AG08396 (cell line): Measurements from ENCODE around the gene NKX6-2.
"Not testable (repeated sequence)": the region's sequence is repeated elsewhere in the genome, so short reads cannot be mapped to it uniquely, and the experiment has no call there.

ENCODE experiments used
- DNase-seq: peaks from one replicate; pipeline ENCODE4 v3.0.0; 2012; ENCODE audit warnings: low spot score, mixed read lengths

Gene NKX6-2

DNA sequence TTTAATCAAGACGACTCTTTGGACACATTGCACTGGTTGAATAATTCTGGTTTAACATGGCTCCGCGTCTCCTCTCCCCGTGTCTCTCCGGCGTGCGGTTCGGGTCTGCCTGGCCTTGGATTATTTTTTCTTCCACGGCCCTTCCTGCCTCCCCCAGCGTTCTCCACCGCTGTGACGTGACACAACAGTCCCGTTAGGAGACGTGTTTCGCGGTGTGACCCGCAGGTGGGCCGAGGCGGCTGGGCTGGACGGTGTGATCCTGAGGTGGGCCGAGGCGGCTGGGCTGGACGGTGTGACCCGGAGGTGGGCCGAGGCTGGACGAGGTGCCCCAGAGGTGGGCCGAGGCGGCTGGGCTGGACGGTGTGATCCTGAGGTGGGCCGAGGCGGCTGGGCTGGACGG is 12.0 kb upstream of the NKX6-2 start:
- not testable (repeated sequence) for DNase-seq

DNA sequence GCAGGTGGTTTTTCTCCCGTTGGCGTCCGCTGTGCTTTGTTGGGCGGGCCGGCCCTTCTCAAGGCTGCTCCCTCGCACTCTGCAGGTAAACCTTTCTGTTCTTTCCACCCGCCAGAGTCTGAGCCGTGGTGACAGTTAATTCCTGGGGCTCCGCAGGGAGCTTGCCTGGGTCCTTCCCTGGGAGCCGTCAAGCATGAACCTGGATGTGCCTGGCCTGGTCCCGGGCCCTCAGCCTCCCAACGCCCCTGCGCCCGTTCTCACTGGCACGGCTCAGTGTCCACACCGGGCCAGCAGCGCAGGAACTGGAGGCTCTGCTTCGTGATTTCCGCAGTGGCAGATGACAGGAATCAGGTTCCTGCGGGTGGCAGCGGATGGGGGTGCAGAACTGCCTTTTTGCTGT is 10.9 kb upstream of the NKX6-2 start:
- no peak for DNase-seq

DNA sequence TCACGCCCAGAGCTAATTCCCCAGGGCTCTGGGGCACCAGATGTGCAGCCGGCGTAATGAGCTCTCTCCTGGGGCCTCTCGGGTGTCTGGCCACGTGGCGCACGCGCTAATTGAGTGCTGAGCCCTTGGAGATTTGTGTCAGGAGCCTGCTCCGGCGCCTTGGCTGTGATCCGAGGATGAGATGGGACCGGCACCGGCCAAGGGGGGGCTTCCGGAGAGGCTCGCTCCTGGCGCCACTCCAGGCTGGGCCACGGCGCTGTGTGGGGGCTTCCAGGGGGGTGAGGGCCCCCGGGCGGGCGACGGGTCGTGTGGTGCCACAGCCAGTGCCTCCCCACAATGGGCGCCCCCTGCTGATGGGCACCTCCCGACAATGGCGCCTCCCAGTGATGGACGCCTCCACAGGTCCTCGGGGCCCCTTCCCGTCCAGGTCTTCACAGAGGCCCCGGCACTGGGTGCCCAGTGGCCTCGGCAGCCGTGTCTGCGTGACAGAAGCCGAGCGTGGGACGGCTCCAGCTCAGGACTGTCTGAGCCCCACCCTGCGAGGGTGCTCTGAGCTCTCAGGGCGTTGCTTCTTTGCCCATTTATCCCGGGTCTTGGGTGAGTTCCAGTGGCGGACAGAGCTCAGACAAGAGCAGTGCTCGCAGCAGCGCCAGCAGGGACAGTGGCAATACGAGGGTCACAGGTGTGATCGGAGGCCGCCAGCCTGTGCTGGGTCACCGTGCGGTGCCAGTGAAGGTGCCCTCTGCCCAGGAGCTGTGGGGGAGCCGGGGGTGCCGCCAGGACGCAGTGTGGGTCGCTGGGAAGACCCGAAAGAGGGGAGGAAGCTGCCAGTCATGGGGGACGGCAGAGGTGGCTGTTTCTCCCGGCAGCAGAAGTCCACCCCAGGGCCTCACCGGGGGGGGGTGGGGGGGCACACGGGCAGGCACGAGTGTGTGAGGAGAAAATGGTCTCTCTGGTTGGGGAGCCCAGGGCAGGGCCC is 8.2 kb upstream of the NKX6-2 start:
- DNase-seq, result no peak

DNA sequence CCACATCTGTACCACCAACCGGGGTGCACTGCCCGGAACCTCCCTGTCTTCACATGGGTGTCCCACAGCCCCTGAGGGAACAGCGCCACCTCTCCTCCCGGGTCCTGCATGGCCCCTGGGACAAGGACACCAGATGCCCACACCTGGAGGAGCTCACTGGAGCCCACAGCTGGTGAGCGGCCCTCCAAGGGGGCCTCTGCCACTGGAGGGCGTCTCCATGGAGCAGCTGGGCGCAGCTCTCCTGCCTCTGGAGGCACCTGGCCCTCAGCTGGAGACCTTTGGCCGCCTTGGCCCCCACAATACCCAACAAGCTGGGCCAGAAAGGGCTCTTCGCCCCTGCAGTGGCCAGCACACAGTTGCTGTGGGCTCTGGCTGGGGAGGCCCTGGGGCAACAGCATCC is 7.3 kb upstream of the NKX6-2 start:
- no peak for DNase-seq

DNA sequence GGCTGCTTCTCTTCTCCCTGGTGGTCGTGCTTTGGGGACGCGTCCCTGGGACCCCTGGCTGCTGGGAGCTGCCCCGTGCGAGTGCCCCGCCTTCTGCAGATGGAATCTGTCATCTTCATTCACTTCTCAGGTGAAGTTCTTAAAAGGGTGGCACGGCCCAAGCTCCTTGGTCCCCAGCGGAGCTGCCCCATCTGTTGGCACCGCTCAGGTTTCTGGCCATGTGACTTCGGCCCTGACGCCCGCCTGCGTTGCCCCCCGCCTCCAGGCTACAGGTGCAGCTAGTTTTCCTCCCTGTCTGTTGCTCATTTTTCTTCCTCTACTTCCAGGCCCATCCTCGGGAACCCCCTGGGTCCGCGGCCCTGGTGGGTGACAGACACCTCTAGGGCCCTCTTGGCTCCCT is 6.8 kb upstream of the NKX6-2 start:
- DNase-seq, result no peak

DNA sequence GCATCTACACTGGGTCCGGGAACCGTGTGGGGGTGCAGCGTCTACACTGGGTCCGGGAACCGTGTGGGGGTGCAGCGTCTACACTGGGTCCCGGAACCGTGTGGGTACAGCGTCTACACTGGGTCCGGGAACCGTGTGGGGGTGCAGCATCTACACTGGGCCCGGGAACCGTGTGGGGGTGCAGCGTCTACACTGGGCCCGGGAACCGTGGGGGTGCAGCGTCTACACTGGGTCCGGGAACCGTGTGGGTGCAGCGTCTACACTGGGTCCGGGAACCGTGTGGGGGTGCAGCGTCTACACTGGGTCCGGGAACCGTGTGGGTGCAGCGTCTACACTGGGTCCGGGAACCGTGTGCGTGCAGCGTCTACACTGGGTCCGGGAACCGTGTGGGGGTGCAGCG is 6.2 kb upstream of the NKX6-2 start:
- DNase-seq, result not testable (repeated sequence)

DNA sequence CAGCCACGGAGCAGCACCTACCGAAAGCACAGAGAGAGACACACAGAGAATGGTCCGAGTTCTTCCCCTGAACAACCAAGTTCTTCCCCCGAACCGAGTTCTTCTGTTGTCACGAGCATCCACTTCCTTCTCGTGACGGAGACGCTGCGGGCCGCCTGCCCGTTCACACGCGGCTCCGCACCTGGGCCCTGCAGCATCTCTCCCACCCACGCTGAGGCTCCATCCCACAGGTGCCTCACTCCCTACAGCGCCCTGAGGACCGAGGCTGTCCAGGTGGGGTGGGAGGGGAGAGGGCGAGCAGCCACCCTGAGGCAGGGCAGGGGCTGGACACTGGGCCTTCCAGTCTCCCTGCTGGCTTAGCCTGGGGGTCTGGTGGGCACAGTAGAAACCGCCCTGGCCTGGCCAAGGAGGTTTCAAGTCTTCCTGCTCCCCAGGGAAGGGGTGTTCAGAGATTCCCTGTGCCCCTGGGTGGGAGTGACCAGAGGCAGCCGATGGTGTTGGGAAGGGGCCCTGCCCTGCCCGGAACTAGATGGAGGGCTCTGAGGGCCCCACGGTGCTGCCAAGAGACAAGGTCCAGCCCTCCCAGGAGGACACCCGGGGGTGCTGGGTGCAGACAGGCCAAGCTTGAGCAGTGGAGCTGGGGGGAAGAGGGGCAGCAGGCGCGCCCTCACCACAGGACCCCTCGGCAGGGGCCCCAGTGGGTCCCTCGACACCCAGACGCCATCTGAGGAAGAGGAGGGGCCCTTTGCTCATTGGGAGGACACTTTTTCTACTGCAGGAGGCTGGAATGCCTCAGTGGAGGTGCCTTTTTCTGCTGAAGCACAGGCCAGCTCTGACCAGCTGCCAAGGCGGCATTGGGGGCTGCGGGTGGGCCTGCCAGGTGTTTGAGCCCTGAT is 5.2 kb upstream of the NKX6-2 start:
- DNase-seq, result no peak

DNA sequence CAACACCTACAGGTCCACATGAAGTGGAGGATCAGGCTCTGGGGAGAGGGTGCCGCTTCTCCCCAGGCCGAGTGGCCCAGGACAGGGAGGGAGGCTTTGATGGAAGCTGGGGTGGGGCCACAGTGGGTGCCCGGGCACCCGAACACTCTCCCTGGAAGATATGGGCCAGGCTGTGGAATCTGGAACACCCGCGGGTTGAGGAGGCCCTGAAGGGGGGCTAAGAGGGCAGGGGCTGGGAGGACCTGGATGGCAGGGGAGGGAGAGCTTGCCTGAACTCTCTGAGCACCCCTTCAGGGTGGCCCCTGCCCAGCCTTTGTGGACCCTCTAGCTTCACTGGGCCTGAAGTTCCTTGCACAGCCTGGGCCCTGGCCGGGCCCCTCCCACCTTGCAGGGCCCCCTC is 4.5 kb upstream of the NKX6-2 start:
- DNase-seq, result no peak

DNA sequence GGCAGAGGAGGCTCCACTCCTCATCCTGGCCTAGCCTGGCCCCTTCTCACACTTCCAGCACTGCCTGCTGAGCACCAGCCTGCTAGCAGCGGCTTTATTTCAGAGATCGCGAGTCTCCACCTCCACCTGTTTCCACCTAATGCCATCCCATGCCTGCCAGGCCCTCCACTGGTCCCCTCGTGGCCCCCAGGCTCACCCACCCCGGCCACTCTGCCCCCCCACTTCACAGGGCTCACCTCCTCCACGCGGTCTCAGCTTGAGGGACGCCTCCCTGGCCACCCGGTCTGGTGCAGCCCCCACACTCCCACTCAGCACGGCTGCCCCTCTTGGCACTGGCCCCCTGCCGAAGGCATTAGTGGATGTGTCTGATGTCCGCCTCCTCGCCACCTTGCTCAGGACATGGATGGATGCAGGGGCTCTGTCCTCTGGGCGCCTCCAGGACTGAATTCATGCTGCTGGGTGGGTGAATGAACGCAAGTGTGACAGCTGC is 3.8 kb upstream of the NKX6-2 start:
- DNase-seq, result no peak

DNA sequence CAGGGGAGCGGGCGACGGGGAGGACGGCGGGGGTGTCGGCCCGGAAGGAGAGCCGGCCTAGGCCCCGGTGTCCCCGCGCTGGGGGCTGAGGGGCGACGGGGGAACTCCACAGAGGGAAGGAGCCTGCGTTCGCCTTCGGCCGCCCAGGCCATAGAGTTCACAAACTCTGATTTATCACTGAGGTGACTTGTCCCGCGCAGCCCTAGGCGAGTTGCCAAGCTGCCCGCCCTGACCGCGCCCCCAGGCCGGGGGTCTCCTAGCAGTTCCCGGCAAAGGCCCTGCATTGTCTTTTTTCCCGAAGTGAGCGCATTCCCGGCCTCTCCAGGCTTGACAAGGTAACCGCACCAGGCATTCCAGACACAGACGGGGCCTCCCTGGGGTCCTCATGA is 2.9 kb upstream of the NKX6-2 start:
- no peak for DNase-seq

DNA sequence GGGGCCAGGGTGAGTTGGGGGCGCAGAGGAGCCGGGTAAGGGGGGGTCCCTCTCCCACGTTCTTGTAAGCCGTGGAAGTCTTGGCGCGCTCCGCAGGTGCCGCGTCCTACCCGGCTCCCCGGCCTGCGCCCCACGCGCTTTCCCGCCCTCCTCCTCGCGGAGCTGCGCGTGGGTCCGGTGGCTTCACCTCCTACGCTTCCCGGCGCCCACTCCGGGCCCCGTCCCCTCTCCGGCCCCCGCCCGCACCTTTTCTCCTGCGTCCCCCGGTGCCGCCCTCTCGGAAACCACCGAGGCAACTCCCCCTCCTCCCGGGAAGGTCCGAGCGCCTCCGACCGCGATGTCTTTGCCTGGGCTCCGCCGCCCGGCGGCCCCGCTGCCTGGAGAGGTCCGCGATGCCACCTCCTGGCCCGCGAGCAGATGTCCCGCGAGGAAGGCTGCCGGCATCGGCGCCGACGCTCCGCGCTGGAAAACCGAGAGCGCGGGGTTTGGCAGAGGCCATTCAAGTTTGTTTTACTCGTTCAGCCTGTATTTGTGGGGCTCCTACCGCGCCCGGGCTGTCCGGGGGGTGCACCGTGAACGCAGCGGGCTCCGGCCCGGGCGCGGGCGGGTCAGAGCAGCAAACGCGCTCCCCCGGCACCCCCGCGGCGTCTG is 2.4 kb upstream of the NKX6-2 start:
- DNase-seq, result peak; percentile 79

DNA sequence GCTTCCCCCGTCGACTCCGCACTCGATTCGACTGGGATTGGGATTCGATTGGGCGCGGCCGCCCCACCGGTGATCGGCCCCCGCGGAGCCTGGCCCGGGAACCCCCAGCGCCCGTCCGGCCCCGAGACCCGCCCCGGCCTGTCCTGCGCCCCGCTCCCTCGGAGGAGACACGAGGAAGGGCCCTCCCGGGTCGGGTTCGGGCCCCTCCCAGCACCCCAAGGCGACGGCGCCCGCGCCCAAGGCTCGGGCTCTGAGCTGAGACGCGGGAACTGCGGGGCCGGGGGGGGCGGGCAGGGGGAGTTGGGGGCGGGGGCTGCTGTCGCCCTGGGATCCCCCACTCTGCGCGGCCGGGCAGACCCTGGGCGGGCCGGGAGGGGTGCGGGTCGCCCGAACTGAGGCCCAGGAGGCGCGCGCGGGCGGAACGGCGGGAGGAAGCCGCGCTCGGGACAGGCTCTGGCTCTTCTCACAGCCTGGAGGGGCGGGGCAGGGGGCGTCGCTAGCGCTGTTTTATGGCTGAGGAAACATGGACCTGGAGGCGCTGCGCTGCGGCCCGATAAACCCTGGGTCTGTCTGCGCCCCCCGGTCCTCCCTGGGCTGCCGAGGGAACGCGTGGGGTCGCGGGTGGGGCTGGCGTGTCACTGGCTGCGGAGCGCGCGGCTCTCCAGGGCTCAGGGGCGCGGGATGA is 1.7 kb upstream of the NKX6-2 start:
- no peak for DNase-seq

DNA sequence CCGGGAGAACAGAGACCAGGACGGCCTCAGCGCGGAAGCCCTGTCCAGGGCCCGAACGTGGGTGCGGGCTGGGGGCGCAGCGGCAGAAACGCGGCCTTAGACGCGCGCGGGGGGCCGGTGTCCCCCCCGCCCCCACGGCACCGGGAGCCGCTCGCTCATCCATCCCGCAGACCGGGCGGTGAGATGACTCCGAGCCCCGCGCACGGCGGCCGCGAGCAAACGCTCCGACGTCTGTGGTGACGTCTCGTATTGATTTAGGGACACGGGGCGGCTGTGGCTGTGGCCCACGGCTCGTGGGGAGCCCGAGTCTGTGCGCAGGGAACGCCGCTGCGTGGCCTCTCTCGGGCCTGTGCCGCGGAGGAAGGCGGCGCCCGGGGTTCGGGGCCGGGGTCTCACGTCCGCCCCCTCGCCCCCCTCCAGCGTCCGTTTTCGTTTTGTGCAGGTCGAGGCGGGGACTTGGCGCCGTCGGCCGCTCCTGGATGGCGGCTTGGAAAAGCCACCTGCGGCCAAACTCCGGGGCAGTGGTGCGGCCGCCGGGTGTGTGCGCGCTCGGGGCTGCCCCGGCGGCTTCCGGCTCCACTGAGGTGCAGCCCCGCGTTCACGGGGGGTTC is 1.0 kb upstream of the NKX6-2 start:
- DNase-seq, result no peak

DNA sequence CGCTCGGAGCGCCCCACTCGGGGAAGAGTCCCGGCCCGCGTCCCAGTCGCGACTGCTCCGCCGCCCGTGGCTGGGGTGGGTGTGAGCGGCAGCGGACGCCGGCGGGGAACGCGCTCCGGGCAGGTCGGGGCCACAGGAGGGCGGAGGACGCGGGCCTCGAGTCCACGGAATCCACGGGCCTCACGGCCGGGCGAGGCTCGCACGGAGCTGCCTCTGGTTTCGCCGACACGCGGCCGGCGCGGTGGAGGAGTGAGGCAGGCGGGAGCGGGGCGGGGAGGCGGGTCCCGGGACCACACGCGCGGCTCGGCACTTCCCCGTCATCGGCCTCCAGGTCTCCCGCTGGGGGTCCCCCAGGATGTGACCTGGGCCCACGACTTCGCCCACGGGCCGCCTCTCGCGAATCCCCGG is 533 bp upstream of the NKX6-2 start:
- no peak for DNase-seq

DNA sequence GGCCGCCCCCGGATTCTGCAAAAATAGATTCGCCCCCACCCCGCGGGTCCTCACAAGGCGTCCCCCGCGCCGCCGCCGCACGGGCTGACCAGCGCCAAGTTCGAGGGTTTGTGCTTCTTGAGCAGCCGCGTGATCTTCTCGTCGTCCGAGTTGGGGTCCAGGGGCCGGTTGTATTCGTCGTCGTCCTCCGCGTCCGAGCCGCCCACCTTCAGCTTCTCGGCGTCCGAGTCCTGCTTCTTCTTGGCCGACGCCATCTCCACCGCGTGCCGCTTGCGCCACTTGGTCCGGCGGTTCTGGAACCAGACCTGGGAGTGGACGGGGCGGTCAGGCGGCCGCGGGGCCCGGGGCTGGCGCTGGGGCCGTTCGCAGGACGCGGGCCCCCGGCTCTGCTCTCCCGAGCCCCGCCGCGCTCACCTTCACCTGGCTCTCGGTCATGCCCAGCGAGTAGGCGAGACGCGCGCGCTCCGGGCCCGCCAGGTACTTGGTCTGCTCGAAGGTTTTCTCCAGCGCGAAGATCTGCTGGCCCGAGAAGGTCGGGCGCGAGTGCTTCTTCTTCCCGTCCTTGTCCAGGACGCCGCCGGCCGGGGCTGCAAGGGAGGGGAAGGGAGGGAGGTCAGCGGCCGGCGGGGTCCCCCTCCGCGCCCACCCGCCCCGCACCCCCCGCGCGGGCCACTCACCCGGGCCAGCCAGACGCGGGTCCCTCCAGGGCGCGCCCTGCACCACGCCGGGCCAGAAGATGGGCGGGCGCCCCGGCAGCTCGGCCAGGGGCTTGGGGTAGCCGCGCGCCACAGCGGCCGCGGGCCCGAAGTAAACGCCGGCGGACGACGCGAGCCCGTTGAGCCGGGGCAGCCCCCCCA is 853 bp downstream of the NKX6-2 start:
- DNase-seq, result no peak

DNA sequence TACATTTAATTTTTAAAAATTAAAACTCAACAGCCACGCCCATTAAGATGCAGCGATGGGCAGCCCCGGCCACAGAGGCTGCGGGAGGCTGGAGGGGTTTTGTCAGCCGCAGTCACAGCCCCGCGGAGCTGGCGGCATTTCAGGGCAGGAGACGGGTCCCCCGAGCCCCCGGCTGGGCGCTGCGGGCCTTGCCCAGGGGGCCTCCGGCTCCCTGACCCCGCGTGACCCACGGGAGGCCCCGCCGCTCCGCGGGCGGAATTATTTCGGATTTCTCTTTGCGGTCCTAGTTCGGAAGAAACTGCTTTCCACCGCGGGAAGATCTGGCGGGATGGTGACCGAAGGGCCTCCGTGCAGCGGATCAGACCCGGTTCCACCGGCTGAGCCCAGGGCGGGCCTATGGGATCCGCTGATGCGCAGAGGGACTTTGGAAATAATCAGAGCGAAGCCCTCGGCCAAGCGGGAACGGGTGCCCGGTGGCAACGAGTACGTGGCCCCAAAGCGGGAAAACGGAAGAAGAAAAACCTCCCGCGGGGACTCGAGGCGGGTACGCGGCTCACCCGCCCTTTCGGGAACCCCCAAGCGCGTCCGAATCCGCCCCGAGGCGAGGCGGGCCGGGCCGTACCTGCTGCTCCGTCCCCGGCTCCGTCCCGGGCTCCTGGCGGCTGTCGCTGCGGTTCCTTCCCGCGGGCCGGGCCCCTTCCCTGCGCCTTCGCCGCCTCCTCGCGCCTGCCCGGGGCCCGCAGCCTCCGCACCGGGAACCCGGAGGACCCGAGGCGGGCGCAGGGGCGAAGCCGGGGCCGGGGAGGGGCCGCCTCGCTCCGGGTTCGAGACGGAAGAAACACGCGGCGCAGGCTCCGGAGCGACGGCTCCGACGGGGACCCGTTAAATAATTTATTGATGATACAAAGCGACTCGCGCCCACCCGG is 1.7 kb downstream of the NKX6-2 start:
- no peak for DNase-seq

DNA sequence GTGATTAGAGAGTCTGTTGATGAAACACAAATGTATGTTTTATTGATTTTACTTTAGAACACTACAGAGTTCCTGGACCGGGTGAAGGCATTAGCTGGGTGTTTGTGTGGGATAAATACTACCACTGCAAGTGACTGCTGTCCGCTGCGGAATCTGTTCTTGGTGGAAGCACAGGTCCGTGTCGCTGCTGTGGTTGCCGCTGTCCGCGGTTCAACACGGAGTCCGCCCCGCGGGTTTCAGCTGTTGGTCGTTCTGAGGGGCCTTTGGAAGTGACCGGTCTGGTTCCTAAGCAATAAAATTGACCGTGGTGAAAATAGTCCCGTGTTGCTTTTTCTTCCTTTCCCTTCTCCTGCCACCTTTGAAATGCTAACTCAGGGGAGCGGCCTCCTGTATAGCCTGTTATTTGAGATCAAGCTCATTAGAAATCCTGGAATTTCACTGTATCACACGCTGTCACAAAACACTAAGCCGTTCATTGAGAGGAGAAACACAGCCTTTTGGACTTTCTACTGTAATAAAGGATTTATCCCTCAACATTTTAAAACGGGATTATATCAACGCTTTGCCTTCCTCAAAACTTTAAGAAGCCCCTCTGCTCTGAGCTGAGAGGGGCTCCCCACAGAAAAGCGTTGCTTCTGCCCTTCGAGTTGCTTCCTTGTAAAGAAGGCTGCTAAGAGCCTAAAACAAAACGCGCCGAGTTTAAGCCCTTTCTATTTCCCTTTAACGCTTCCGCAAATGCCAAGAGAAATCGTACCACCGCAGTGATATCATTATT is 2.6 kb downstream of the NKX6-2 start:
- no peak for DNase-seq

DNA sequence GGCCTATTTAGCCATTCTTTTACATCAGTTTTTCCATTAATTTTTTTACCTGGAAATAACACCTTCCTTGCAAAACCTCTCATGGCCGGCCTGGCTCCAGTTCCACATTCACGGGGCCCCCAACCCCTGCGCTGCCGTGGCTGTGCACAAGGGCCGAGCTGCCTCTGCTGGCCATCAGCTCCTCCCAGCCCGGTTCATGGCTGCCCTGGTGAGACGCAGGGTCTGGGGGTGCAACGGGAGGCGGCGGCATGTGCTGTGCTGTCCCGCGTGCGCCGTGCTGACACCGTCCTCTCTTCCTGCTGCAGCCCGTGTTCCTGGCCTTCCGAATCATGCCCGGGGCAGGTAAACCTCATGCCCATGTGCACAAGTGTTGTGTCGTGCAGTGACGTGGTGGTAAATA is 4.4 kb downstream of the NKX6-2 start:
- no peak for DNase-seq
